ENCODE measurements around the gene ABCA2.
"Not testable (repeated sequence)": the region's sequence is repeated elsewhere in the genome, so short reads cannot be mapped to it uniquely, and the experiment has no call there.

Gene ABCA2

GRCh38 chr9:137046088-137046787 is 18.2 kb upstream of the ABCA2 start, which contains the start of gene NPDC1:
Gene NPDC1 (minus strand): TSS chr9:137046177. CDS start chr9:137045989, 188 bp downstream.
- peak; percentile 88 for DNase-seq (ENCODE audit: low spot score)

GRCh38 chr9:137045294-137046087 is 17.5 kb upstream of the ABCA2 start:
- peak; percentile 39 for DNase-seq (ENCODE audit: low spot score)

- no peak for DNase-seq (ENCODE audit: low spot score)
Observed at GRCh38 chr9:137044502-137045177, 16.6 kb upstream of the ABCA2 start.

- no peak for DNase-seq (ENCODE audit: low spot score)
Observed at GRCh38 chr9:137044037-137044436, 16.0 kb upstream of the ABCA2 start.

GRCh38 chr9:137042751-137043727 is 15.0 kb upstream of the ABCA2 start:
- no peak for DNase-seq (ENCODE audit: low spot score)

GRCh38 chr9:137041124-137041523 is 13.1 kb upstream of the ABCA2 start:
- DNase-seq (ENCODE audit: low spot score) = no peak

- no peak for DNase-seq (ENCODE audit: low spot score)
Observed at GRCh38 chr9:137040568-137040967, 12.5 kb upstream of the ABCA2 start.

GRCh38 chr9:137039611-137040366 is 11.8 kb upstream of the ABCA2 start:
- DNase-seq (ENCODE audit: low spot score) = no peak

GRCh38 chr9:137038916-137039315 is 10.9 kb upstream of the ABCA2 start:
- DNase-seq (ENCODE audit: low spot score) = no peak

GRCh38 chr9:137037483-137037882 is 9.4 kb upstream of the ABCA2 start:
- no peak for DNase-seq (ENCODE audit: low spot score)

GRCh38 chr9:137037035-137037434 is 9.0 kb upstream of the ABCA2 start:
- DNase-seq (ENCODE audit: low spot score) = no peak

- DNase-seq (ENCODE audit: low spot score) = no peak
Observed at GRCh38 chr9:137035937-137036336, 7.9 kb upstream of the ABCA2 start.

- DNase-seq (ENCODE audit: low spot score) = no peak
Observed at GRCh38 chr9:137035507-137035834, 7.4 kb upstream of the ABCA2 start.

GRCh38 chr9:137034709-137035506 is 6.9 kb upstream of the ABCA2 start:
- peak; percentile 95 for DNase-seq (ENCODE audit: low spot score)

GRCh38 chr9:137034039-137034708 is 6.1 kb upstream of the ABCA2 start:
- DNase-seq (ENCODE audit: low spot score) = no peak

- not testable (repeated sequence) for DNase-seq (ENCODE audit: low spot score)
Observed at GRCh38 chr9:137033481-137033880, 5.4 kb upstream of the ABCA2 start.

GRCh38 chr9:137032858-137033257 is 4.8 kb upstream of the ABCA2 start:
- DNase-seq (ENCODE audit: low spot score) = peak; percentile 54

GRCh38 chr9:137031904-137032640 is 4.0 kb upstream of the ABCA2 start, which contains the start of gene FUT7:
Gene FUT7 (minus strand): TSS chr9:137032088. CDS start chr9:137031991, 97 bp downstream.
- DNase-seq (ENCODE audit: low spot score) = peak; percentile 83
